Activated T-helper 17 cell treated with anti-CD3 and anti-CD28 coated beads, Interleukin-2, amount 50 U/mL, for 72 hours (primary cell): ENCODE measurements around the gene SLFN5. TPM values are rescaled to one million over a fixed set of nuclear protein-coding genes. Genes with fewer than 3 reads are reported as not detected.
"Not testable (repeated sequence)": the region's sequence is repeated elsewhere in the genome, so short reads cannot be mapped to it uniquely, and the experiment has no call there.

Experiments used
- ATAC-seq: fragments of 150-1000 bp; cut with Tn5 transposase; replicated peaks from 2 replicates; pipeline ENCODE4 v1.10.0; 2021; ENCODE audit warnings: mild to moderate bottlenecking, moderate library complexity
- H3K27ac Mint-ChIP-seq: one replicate; pipeline ENCODE4 v1.8.0; 2022; ENCODE audit warnings: mixed read lengths
- H3K27me3 Mint-ChIP-seq: one replicate; pipeline ENCODE4 v1.8.0; 2022; ENCODE audit warnings: mixed read lengths
- H3K36me3 Mint-ChIP-seq: one replicate; pipeline ENCODE4 v1.8.0; 2022; ENCODE audit warnings: low read depth, mild to moderate bottlenecking, mixed read lengths
- H3K4me1 Mint-ChIP-seq: one replicate; pipeline ENCODE4 v1.8.0; 2022; ENCODE audit warnings: mixed read lengths
- H3K4me3 Mint-ChIP-seq: one replicate; pipeline ENCODE4 v1.8.0; 2022; ENCODE audit warnings: mild to moderate bottlenecking, mixed read lengths
- H3K9me3 Mint-ChIP-seq: one replicate; pipeline ENCODE4 v1.8.0; 2022; ENCODE audit warnings: mixed read lengths
- total RNA-seq, 2 donors: library from RNA; stranded (reverse); gene quantifications; one replicate each; pipeline ENCODE4 v1.2.3, GENCODE V29; 2022

The SLFN5 gene
- total RNA-seq, 2 donors from 2014 or later: 31.3 to 45.6 TPM

- Mint-ChIP-seq H3K36me3 (no peaks in the 10 kb centered on the region), H3K27ac (no peak overlapping the region), H3K4me1 (peaks cover 15% of the 10 kb centered on the region), H3K27me3 (no peaks in the 10 kb centered on the region), H3K9me3 (peaks cover 4% of the 10 kb centered on the region), H3K4me3 (no peak overlapping the region)
- peak; percentile 29 for ATAC-seq
Observed at GRCh38 chr17:35291802-35292201, 48.9 kb downstream of the SLFN5 start.

GRCh38 chr17:35293151-35293847 is 50.4 kb downstream of the SLFN5 start:
- Mint-ChIP-seq H3K27ac (no peak overlapping the region), H3K9me3 (peaks cover 2% of the 10 kb centered on the region), H3K4me1 (peaks cover 13% of the 10 kb centered on the region), H3K36me3 (no peaks in the 10 kb centered on the region), H3K4me3 (no peak overlapping the region), H3K27me3 (no peaks in the 10 kb centered on the region)
- ATAC-seq: no peak

DNA sequence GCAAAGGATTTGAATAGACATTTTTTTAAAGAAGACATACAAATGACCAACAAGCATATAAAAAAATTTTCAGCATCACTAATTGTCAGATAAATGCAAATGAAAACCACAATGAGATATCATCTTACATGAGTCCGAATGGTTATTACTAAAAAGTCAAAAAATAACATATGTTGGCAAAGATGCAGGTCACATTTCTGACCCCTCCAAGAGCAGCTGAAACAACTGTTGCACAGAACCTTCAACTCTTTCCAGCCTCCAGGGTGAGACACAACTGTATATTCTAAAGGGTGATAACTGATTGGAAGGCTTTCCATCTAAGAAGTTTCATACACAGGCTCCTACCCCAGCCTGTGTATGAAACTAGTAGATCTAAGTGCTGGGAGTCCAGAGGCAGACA is 51.9 kb downstream of the SLFN5 start:
- no peaks in the 10 kb centered on the region for H3K9me3 Mint-ChIP-seq

DNA sequence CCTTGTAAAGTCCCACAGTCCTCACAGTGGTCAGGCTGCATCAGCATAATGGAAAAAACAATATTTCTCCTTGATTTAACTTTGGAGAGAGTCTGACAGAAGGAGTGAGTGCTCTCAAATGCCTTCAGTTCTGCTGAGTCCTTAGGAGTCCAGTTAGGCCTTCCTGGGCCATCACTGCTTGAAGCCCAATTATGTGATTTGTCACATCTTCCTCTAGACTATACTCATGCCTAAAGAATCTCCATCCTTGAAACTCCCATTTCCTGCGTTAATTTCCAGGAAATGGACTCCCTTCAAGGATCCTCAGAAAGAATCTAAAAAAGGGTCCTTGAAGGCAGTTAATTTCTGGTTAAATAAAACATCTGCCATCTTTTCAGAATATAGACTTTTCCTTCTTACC is 52.8 kb downstream of the SLFN5 start:
- H3K9me3 Mint-ChIP-seq: no peaks in the 10 kb centered on the region
- peaks cover 3% of the 10 kb centered on the region for H3K27me3 Mint-ChIP-seq
- no peaks in the 10 kb centered on the region for H3K36me3 Mint-ChIP-seq
- no peak overlapping the region for H3K4me3 Mint-ChIP-seq
- no peak for ATAC-seq
- no peak overlapping the region for H3K27ac Mint-ChIP-seq
- peaks cover 5% of the 10 kb centered on the region for H3K4me1 Mint-ChIP-seq

More for the DNA sequence above, 51.9 kb downstream of the SLFN5 start:
- Mint-ChIP-seq H3K27me3 (peaks cover 3% of the 10 kb centered on the region), H3K36me3 (no peaks in the 10 kb centered on the region), H3K4me1 (peaks cover 5% of the 10 kb centered on the region), H3K27ac (no peak overlapping the region), H3K4me3 (no peak overlapping the region)
- ATAC-seq: no peak

DNA sequence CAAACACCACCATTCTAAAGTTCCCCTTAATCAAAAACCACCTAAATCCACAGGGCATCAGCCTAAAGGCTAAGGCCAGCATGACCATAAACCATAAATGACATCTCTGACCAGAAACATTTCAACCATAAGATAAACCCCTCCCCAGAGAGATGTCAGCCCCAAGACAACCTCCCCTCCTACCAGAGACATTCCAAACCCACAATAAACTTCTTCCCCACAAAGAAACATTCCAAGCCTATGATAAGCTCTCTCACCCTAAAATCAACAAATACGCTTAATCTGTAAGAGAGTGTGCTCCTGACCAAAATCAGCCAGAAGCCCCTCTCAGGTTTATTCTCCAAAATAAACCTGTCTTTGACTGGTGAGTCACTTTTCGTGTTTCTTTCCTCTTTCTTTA is 54.8 kb downstream of the SLFN5 start:
- no peak overlapping the region for H3K27ac Mint-ChIP-seq
- peaks cover 6% of the 10 kb centered on the region for H3K9me3 Mint-ChIP-seq
- H3K4me3 Mint-ChIP-seq: no peak overlapping the region
- H3K36me3 Mint-ChIP-seq: no peaks in the 10 kb centered on the region
- H3K4me1 Mint-ChIP-seq: peaks cover 5% of the 10 kb centered on the region
- peaks cover 3% of the 10 kb centered on the region for H3K27me3 Mint-ChIP-seq
- no peak for ATAC-seq

DNA sequence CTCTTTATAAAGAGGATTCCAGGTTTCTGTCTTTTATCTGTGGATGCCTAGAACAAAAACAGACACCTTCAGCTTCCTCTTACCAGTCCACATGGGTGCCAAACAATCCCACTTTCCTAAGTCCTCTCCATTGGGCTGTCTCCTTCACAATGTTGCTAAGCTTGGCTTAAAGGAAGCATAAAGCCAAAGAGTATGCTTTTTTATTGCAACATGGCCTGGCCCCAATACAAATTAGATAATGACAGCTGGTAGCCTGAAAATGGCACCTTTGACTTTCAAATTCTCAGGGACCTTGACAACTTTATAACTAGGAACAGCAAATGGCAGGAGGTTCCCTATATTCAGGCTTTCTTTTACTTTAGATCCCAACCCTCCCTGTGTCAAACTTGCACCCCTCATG is 55.8 kb downstream of the SLFN5 start:
- no peak overlapping the region for H3K4me3 Mint-ChIP-seq
- H3K36me3 Mint-ChIP-seq: no peaks in the 10 kb centered on the region
- no peak overlapping the region for H3K27ac Mint-ChIP-seq
- H3K27me3 Mint-ChIP-seq: peaks cover 3% of the 10 kb centered on the region
- peaks cover 5% of the 10 kb centered on the region for H3K4me1 Mint-ChIP-seq
- H3K9me3 Mint-ChIP-seq: peaks cover 13% of the 10 kb centered on the region
- ATAC-seq: no peak

DNA sequence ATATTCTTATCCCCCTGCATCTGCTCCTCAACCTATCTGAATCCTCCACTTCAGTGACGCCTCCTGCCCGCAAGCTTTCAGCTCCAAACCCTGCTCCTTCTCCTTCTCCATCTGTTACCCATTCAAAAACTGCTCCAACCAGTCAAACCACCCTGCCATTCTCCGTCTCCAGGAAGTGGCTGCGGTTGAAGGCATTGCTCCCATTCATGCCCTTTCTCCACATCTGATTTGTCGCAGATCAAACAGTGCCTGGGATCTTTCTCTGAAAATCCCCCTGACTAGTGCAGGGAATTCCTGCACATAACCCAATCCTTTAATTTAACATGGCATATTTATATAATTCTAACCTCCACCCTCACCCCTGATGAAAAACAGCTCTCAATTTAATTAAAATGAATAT is 56.3 kb downstream of the SLFN5 start:
- peaks cover 3% of the 10 kb centered on the region for H3K27me3 Mint-ChIP-seq
- no peak for ATAC-seq
- H3K27ac Mint-ChIP-seq: no peak overlapping the region
- H3K4me3 Mint-ChIP-seq: no peak overlapping the region
- H3K9me3 Mint-ChIP-seq: peaks cover 17% of the 10 kb centered on the region
- H3K36me3 Mint-ChIP-seq: no peaks in the 10 kb centered on the region
- peaks cover 5% of the 10 kb centered on the region for H3K4me1 Mint-ChIP-seq

GRCh38 chr17:35309345-35309744 is 66.5 kb downstream of the SLFN5 start:
- H3K9me3 Mint-ChIP-seq, H3K4me3 Mint-ChIP-seq, ATAC-seq, H3K27ac Mint-ChIP-seq, H3K27me3 Mint-ChIP-seq, H3K36me3 Mint-ChIP-seq: not testable (repeated sequence)
- H3K4me1 Mint-ChIP-seq: peaks cover 18% of the 10 kb centered on the region

DNA sequence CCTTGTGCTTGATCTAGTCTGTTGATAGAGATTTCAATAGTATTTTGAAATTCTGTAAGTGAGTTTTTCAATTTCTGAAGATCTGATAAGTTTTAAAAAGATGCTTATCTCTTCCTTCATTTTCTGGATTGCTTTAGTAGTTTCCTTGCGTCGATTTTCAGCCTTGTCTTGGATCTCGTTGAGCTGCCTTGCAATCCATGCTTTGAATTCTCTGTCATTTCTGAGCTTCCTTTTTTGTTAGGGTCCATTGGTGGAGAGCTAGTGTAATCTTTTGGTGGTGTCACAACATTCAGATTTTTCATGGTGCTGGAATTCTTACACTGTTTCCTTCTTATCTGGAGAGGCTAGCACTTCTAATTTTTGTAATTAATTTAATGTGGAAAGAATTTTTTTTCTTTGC is 69.5 kb downstream of the SLFN5 start:
- peak overlapping the region; percentile 92 for H3K27ac Mint-ChIP-seq
- H3K9me3 Mint-ChIP-seq: no peaks in the 10 kb centered on the region
- no peak for ATAC-seq
- peak overlapping the region; percentile 90 for H3K4me3 Mint-ChIP-seq
- no peaks in the 10 kb centered on the region for H3K36me3 Mint-ChIP-seq
- H3K27me3 Mint-ChIP-seq: no peaks in the 10 kb centered on the region
- H3K4me1 Mint-ChIP-seq: peaks cover 24% of the 10 kb centered on the region

GRCh38 chr17:35312790-35313711 is 70.2 kb downstream of the SLFN5 start:
- Mint-ChIP-seq H3K4me1 (peaks cover 24% of the 10 kb centered on the region), H3K36me3 (no peaks in the 10 kb centered on the region), H3K9me3 (no peaks in the 10 kb centered on the region), H3K27ac (peak overlapping the region; percentile 92), H3K27me3 (no peaks in the 10 kb centered on the region), H3K4me3 (peak overlapping the region; percentile 90)
- peak; percentile 86 for ATAC-seq

DNA sequence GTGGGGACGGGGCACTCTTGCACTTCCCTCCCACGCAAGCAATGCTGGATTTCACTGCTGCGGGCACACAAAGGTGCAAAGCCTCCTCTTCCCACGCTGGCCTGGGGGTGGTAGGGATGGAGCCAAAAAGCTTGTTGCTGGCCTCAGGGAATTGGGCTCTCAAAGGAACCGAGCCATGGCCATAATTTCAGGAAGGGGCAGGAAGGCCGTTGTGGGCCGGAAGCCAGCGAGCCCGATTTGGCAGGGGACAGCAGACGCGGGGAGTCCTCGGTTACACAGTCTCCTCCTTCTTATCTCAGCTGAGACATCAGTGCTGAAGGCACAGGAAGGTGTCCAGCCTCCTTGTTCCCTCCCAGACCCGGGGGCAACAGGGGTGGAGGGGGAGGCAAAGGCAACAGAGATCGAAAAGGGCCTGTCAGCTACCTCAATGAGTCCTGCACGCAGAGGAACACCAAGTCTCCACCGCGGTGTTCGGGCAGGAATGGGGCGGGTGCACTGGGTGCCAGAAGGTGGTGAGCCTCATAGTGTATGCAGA is 71.1 kb downstream of the SLFN5 start:
- H3K4me1 Mint-ChIP-seq: peaks cover 24% of the 10 kb centered on the region
- H3K36me3 Mint-ChIP-seq: no peaks in the 10 kb centered on the region

DNA sequence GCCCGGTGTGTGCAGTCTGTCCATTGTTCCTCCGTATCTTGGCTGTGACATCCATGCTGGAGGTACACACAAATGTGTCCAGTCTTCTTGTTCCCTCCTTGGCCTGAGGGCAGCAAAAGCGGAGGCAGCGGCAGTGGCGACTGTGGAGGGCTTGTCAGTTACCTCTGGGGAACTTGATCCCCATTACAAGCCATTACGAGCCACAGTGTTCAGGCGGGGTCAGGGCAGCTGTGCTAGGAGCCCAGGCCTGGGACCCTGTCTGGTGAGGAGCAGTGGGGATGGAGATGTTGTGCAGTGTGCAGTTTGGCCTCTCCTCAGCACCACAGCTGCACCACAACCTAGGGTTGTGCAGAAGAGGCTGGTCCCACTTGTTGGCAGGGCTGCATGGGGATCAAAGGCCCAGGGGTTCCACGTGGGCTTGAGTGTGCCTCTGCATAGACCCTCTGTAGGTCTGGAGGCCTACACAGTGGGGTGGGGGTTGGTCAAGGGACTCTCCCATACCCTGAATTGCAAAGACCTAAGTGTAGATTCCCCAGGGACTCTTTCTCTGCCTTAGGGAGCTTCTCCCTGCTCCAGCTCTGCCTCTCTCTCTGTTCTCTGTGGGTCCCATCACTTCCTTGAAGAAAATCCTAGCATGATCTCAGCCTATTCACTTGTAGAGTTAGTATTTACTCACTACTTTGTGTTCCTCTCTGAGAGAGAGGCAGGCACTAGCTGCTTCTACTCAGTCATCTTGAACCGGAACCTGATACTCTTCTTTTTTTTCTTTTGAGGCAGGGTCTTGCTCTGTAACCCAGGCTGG is 71.7 kb downstream of the SLFN5 start:
- H3K9me3 Mint-ChIP-seq: peaks cover 2% of the 10 kb centered on the region
- ATAC-seq: no peak
- no peaks in the 10 kb centered on the region for H3K36me3 Mint-ChIP-seq
- no peaks in the 10 kb centered on the region for H3K27me3 Mint-ChIP-seq
- peak overlapping the region; percentile 90 for H3K4me3 Mint-ChIP-seq
- H3K27ac Mint-ChIP-seq: no peak overlapping the region
- peaks cover 24% of the 10 kb centered on the region for H3K4me1 Mint-ChIP-seq

More for the DNA sequence above, 71.1 kb downstream of the SLFN5 start:
- no peaks in the 10 kb centered on the region for H3K9me3 Mint-ChIP-seq
- H3K27me3 Mint-ChIP-seq: no peaks in the 10 kb centered on the region
- ATAC-seq: no peak
- peak overlapping the region; percentile 92 for H3K27ac Mint-ChIP-seq
- H3K4me3 Mint-ChIP-seq: peak overlapping the region; percentile 90

DNA sequence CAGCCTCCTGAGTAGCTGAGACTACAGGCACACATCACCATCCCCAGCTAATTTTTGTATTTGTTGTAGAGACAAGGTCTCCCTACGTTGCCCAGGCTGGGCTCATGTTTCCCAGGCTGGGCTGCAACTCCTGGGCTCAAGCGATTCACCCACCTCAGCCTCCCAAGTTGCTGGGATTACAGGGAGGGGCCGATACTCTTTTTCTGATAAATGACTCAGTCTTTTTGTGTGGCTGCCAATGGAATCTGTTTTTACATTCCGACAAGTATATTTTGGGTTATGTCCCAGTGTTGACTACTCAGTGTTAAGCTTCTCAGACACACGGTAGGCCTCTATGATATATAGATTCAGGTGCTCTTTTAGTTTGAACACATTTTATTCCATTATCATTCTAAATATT is 72.4 kb downstream of the SLFN5 start:
- peaks cover 3% of the 10 kb centered on the region for H3K9me3 Mint-ChIP-seq
- peaks cover 24% of the 10 kb centered on the region for H3K4me1 Mint-ChIP-seq
- H3K4me3 Mint-ChIP-seq: peak overlapping the region; percentile 90
- no peaks in the 10 kb centered on the region for H3K27me3 Mint-ChIP-seq
- no peak overlapping the region for H3K27ac Mint-ChIP-seq
- no peak for ATAC-seq
- no peaks in the 10 kb centered on the region for H3K36me3 Mint-ChIP-seq

GRCh38 chr17:35315971-35316370 is 73.1 kb downstream of the SLFN5 start:
- H3K4me3 Mint-ChIP-seq: no peak overlapping the region
- H3K27ac Mint-ChIP-seq: no peak overlapping the region
- H3K9me3 Mint-ChIP-seq: peaks cover 3% of the 10 kb centered on the region
- ATAC-seq: no peak
- H3K27me3 Mint-ChIP-seq: no peaks in the 10 kb centered on the region
- peaks cover 24% of the 10 kb centered on the region for H3K4me1 Mint-ChIP-seq
- H3K36me3 Mint-ChIP-seq: no peaks in the 10 kb centered on the region
